Neural cell (in vitro differentiated cells): ENCODE measurements around the gene NHSL2.

Experiments used
- CTCF ChIP-seq: fragments of 450-650 bp; IDR thresholded peaks from 2 replicates; pipeline ENCODE4 v1.5.1; 2014; ENCODE audit warnings: antibody characterized with exemption, mild to moderate bottlenecking, moderate library complexity; ENCODE audit not compliant: poor library complexity, severe bottlenecking
- EP300 ChIP-seq: fragments of 450-650 bp; conservative IDR thresholded peaks from 2 replicates; pipeline ENCODE4 v1.6.1; 2014; ENCODE audit warnings: antibody characterized with exemption, mild to moderate bottlenecking, moderate library complexity; ENCODE audit not compliant: poor library complexity, severe bottlenecking
- EZH2 ChIP-seq: fragments of 200-600, 300-800 bp; shearing (Covaris generic), sonication (generic); IDR thresholded peaks from 2 replicates; pipeline ENCODE4 v1.6.1; 2014; ENCODE audit warnings: antibody characterized with exemption, low read length, borderline replicate concordance, mild to moderate bottlenecking; ENCODE audit not compliant: insufficient read depth, poor library complexity, severe bottlenecking
- POLR2AphosphoS5 ChIP-seq: IDR thresholded peaks from 2 replicates; pipeline ENCODE4 v1.6.1; 2012
- RAD21 ChIP-seq: fragments of 450-650 bp; conservative IDR thresholded peaks from 2 replicates; pipeline ENCODE4 v1.6.1; 2014; ENCODE audit warnings: antibody characterized with exemption, mild to moderate bottlenecking, moderate library complexity

- TF ChIP-seq POLR2AphosphoS5 = no peak
- no peak for TF ChIP-seq EZH2
- TF ChIP-seq EP300 = no peak
- TF ChIP-seq CTCF = no peak
- TF ChIP-seq RAD21 = no peak
Observed at GRCh38 chrX:72031118-72031517, 120.5 kb downstream of the NHSL2 start.
